Endodermal cell (in vitro differentiated cells): Measurements from ENCODE around the gene COQ8B. TPM values are rescaled to one million over a fixed set of nuclear protein-coding genes. Genes with fewer than 3 reads are reported as not detected.
A peak's percentile ranks its signal among the peaks of the same experiment; 100 is the strongest.

Source experiments
- DNase-seq: peaks from one replicate; pipeline ENCODE4 v3.0.0-alpha.2; 2017
- H3K27ac ChIP-seq: 2 replicates; pipeline ENCODE4 v1.5.1; 2013; ENCODE audit warnings: mild to moderate bottlenecking, low read depth, low read length, moderate library complexity
- H3K27me3 ChIP-seq: 2 replicates; pipeline ENCODE4 v1.6.1; 2013; ENCODE audit warnings: mild to moderate bottlenecking, low read length, moderate library complexity; ENCODE audit not compliant: insufficient read depth, control insufficient read depth, poor library complexity, severe bottlenecking
- H3K36me3 ChIP-seq: 2 replicates; pipeline ENCODE4 v1.7.0; 2013; ENCODE audit warnings: mild to moderate bottlenecking, low read length, moderate library complexity; ENCODE audit not compliant: control insufficient read depth, insufficient read depth
- H3K4me1 ChIP-seq: one replicate; pipeline ENCODE4 v1.7.0; 2013; ENCODE audit warnings: low read length; ENCODE audit not compliant: control insufficient read depth, insufficient read depth
- H3K4me3 ChIP-seq: 2 replicates; pipeline ENCODE4 v1.5.1; 2013; ENCODE audit warnings: mild to moderate bottlenecking, low read length, moderate library complexity
- H3K9ac ChIP-seq: 2 replicates; pipeline ENCODE4 v1.6.1; 2013; ENCODE audit warnings: mild to moderate bottlenecking, low read length, moderate library complexity; ENCODE audit not compliant: poor library complexity, severe bottlenecking; ENCODE audit errors: extremely low read depth
- H3K9me3 ChIP-seq: 2 replicates; pipeline ENCODE4 v1.6.1; 2013; ENCODE audit warnings: mild to moderate bottlenecking, low read length, moderate library complexity; ENCODE audit not compliant: control insufficient read depth
- H3K27ac Mint-ChIP-seq: 2 replicates; pipeline ENCODE4 v1.8.0; 2020; ENCODE audit warnings: mixed read lengths
- H3K27me3 Mint-ChIP-seq: 2 replicates; pipeline ENCODE4 v1.8.0; 2021; ENCODE audit warnings: mild to moderate bottlenecking, mixed read lengths; ENCODE audit not compliant: insufficient read depth
- H3K36me3 Mint-ChIP-seq: 2 replicates; pipeline ENCODE4 v1.8.0; 2020; ENCODE audit warnings: low read depth, mixed read lengths
- H3K4me1 Mint-ChIP-seq: 2 replicates; pipeline ENCODE4 v1.8.0; 2020; ENCODE audit warnings: mixed read lengths
- H3K4me3 Mint-ChIP-seq: 2 replicates; pipeline ENCODE4 v1.8.0; 2020; ENCODE audit warnings: mild to moderate bottlenecking, moderate library complexity, mixed read lengths
- H3K9me3 Mint-ChIP-seq: 2 replicates; pipeline ENCODE4 v1.8.0; 2020; ENCODE audit warnings: mild to moderate bottlenecking, mixed read lengths
- CTCF ChIP-seq: fragments of 200-600 bp; sonication (generic); conservative IDR thresholded peaks from 2 replicates; pipeline ENCODE4 v1.5.0; 2021; ENCODE audit warnings: antibody characterized with exemption, mild to moderate bottlenecking
- WGBS, 2 experiments: methylation state at CpG; one replicate each; pipeline versions ENCODE4 v1.1.5 to v1.1.7; 2013; ENCODE audit warnings: missing lambda C conversion rate in 2 of 2, mixed read lengths in 1 of 2; ENCODE audit not compliant: insufficient coverage in 1 of 2, insufficient read length in 1 of 2; 5-methylcytosine and 5-hydroxymethylcytosine counted together
- total RNA-seq, 2 donors: library from RNA; stranded (reverse); fragmentation: NEBNext Ultra II Directional in 1 of 2; extraction: Animal tissue kit (Norgen Biotek cat#: 25700) in 1 of 2; gene quantifications; 2 replicates in 1 of 2; 3 replicates in 1 of 2; pipeline ENCODE4 v1.2.1, GENCODE V29; 2021

COQ8B gene
- total RNA-seq, 2 donors from 2014 or later: 45.6 to 49.8 TPM

- no peaks in the 10 kb centered on the region for H3K27me3 ChIP-seq
- peak; percentile 98 for DNase-seq
- Mint-ChIP-seq H3K27me3 (no peaks in the 10 kb centered on the region), H3K4me1 (peaks cover 2% of the 10 kb centered on the region), H3K36me3 (peaks cover 22% of the 10 kb centered on the region), H3K9me3 (no peaks in the 10 kb centered on the region), H3K4me3 (no peak overlapping the region), H3K27ac (peak overlapping the region; percentile 99)
- no peak for TF ChIP-seq CTCF
- no peaks in the 10 kb centered on the region for H3K9me3 ChIP-seq
- peak overlapping the region; percentile 69 for H3K9ac ChIP-seq
- no peaks in the 10 kb centered on the region for H3K4me1 ChIP-seq
- WGBS, 2 experiments: 2 to 7% methylated on average over 9 to 54 of the region's 56 CpGs
- H3K27ac ChIP-seq: peak overlapping the region; percentile 90
- peak overlapping the region; percentile 78 for H3K4me3 ChIP-seq
- H3K36me3 ChIP-seq: peaks cover 16% of the 10 kb centered on the region
These were observed 25.8 kb downstream of the COQ8B start for GRCh38 chr19:40690693-40691420.

GRCh38 chr19:40690050-40690692, 26.5 kb downstream of the COQ8B start, which contains the start of gene NUMBL:
Gene NUMBL (minus strand): TSS chr19:40690651. CDS start chr19:40690483, 168 bp downstream.
- Histone ChIP-seq H3K4me3 (peak within 1 kb of the TSS; percentile 96), H3K27me3 (no peaks in the 10 kb centered on the region), H3K9me3 (no peaks in the 10 kb centered on the region), H3K27ac (peak within 1 kb of the TSS; percentile 90), H3K9ac (peak within 1 kb of the TSS; percentile 80), H3K36me3 (peaks cover 18% of the 10 kb centered on the region), H3K4me1 (no peaks in the 10 kb centered on the region)
- H3K27me3 Mint-ChIP-seq: no peaks in the 10 kb centered on the region
- H3K27ac Mint-ChIP-seq: peak within 1 kb of the TSS; percentile 99
- peaks cover 2% of the 10 kb centered on the region for H3K4me1 Mint-ChIP-seq
- peaks cover 27% of the 10 kb centered on the region for H3K36me3 Mint-ChIP-seq
- no peak for DNase-seq
- no peak within 1 kb of the TSS for H3K4me3 Mint-ChIP-seq
- no peaks in the 10 kb centered on the region for H3K9me3 Mint-ChIP-seq
- 0% methylated on average over 6 to 50 of the region's 50 CpGs for WGBS, 2 experiments
- no peak for TF ChIP-seq CTCF

- Mint-ChIP-seq H3K4me1 (peaks cover 2% of the 10 kb centered on the region), H3K9me3 (no peaks in the 10 kb centered on the region), H3K27me3 (no peaks in the 10 kb centered on the region), H3K4me3 (no peak overlapping the region), H3K27ac (no peak overlapping the region), H3K36me3 (peaks cover 29% of the 10 kb centered on the region)
- Histone ChIP-seq H3K36me3 (peaks cover 21% of the 10 kb centered on the region), H3K27me3 (no peaks in the 10 kb centered on the region), H3K4me3 (peak overlapping the region; percentile 96), H3K27ac (peak overlapping the region; percentile 8), H3K9me3 (no peaks in the 10 kb centered on the region), H3K4me1 (no peaks in the 10 kb centered on the region), H3K9ac (peak overlapping the region; percentile 80)
- peak; percentile 69 for DNase-seq
- WGBS, 2 experiments: 23 to 30% methylated on average over 5 to 18 of the region's 18 CpGs
- no peak for TF ChIP-seq CTCF
These were observed 27.2 kb downstream of the COQ8B start for GRCh38 chr19:40689339-40690049.
